IMR-90 (cell line): ENCODE results near the gene RHCE. TPM values are rescaled to one million over a fixed set of nuclear protein-coding genes. Genes with fewer than 3 reads are reported as not detected.

Experiments used
- ATAC-seq: fragments of 200-7000 bp; cut with Tn5 transposase; 2 replicates; pipeline ENCODE4 v1.9.1; 2020; ENCODE audit warnings: low read depth, mild to moderate bottlenecking, moderate library complexity
- BruUV-seq: library from RNA; stranded (reverse); fragments of 400-500 nt; replicated peaks from 2 replicates; lab custom pipeline; 2021; lab: Mats Ljungman, UMichigan
- CTCF ChIA-PET: fragments of 300-600 bp; formaldehyde crosslinking; extraction: SDS; loops from one replicate; lab custom pipeline; 2021; ENCODE audit warnings: antibody characterized with exemption; lab: Yijun Ruan, JAX
- POLR2A ChIA-PET: fragments of 300-600 bp; sonication (Branson Sonifier 250); formaldehyde crosslinking; loops from one replicate; lab custom pipeline; 2022; ENCODE audit warnings: antibody characterized with exemption; ENCODE audit not compliant: unreplicated experiment; lab: Charles Lee
- DNase-seq: peaks from one replicate; pipeline ENCODE4 v3.0.0; 2013
- H2AFZ ChIP-seq: replicated peaks from 2 replicates; pipeline ENCODE3; 2013; ENCODE audit warnings: low read length, mild to moderate bottlenecking; ENCODE audit not compliant: poor library complexity
- H2AK5ac ChIP-seq: 2 replicates; pipeline ENCODE4 v1.6.1; 2013; ENCODE audit warnings: low read depth, low read length, inconsistent platforms
- H2AK9ac ChIP-seq: replicated peaks from 2 replicates; pipeline ENCODE3; 2013; ENCODE audit warnings: mild to moderate bottlenecking, low read depth, low read length, moderate library complexity; ENCODE audit not compliant: poor library complexity
- H2BK120ac ChIP-seq: 2 replicates; pipeline ENCODE4 v1.6.1; 2013; ENCODE audit warnings: low read depth, low read length, inconsistent platforms
- H2BK15ac ChIP-seq: 3 replicates; pipeline ENCODE4 v1.6.1; 2013; ENCODE audit warnings: low read depth, low read length, inconsistent platforms
- H2BK20ac ChIP-seq: 2 replicates; pipeline ENCODE4 v1.6.1; 2013; ENCODE audit warnings: low read depth, mild to moderate bottlenecking, inconsistent platforms, low read length, moderate library complexity
- H2BK5ac ChIP-seq: 2 replicates; pipeline ENCODE4 v1.6.1; 2013; ENCODE audit warnings: mild to moderate bottlenecking, low read depth, low read length, inconsistent platforms; ENCODE audit not compliant: poor library complexity, severe bottlenecking
- H3K14ac ChIP-seq: replicated peaks from 2 replicates; pipeline ENCODE4 v1.6.1; 2013; ENCODE audit warnings: low read depth, low read length, inconsistent platforms
- H3K18ac ChIP-seq: 2 replicates; pipeline ENCODE4 v1.6.1; 2013; ENCODE audit warnings: low read depth, low read length, control low read depth
- H3K23ac ChIP-seq: 2 replicates; pipeline ENCODE4 v1.6.1; 2013; ENCODE audit warnings: low read depth, low read length, inconsistent platforms
- H3K27ac ChIP-seq: 2 replicates; pipeline ENCODE4 v1.5.1; 2013; ENCODE audit warnings: mild to moderate bottlenecking, control low read depth, low read length; ENCODE audit not compliant: insufficient read depth
- H3K27me3 ChIP-seq: 2 replicates; pipeline ENCODE4 v1.6.1; 2013; ENCODE audit warnings: low read length; ENCODE audit not compliant: control insufficient read depth, insufficient read depth
- H3K36me3 ChIP-seq: 2 replicates; pipeline ENCODE4 v1.6.1; 2013; ENCODE audit warnings: low read length, mixed read lengths; ENCODE audit not compliant: control insufficient read depth, insufficient read depth
- H3K4ac ChIP-seq: 2 replicates; pipeline ENCODE4 v1.6.1; 2013; ENCODE audit warnings: low read depth, low read length, inconsistent platforms
- H3K4me1 ChIP-seq: 2 replicates; pipeline ENCODE4 v1.6.1; 2013; ENCODE audit warnings: low read length, mixed read lengths; ENCODE audit not compliant: control insufficient read depth, insufficient read depth
- H3K4me2 ChIP-seq: 2 replicates; pipeline ENCODE4 v1.6.1; 2013; ENCODE audit warnings: low read depth, mild to moderate bottlenecking, control low read depth, low read length, moderate library complexity
- H3K4me3 ChIP-seq: 2 replicates; pipeline ENCODE4 v1.5.1; 2013; ENCODE audit warnings: low read depth, mild to moderate bottlenecking, control low read depth, low read length, moderate library complexity; ENCODE audit not compliant: insufficient read depth
- H3K56ac ChIP-seq: 2 replicates; pipeline ENCODE4 v1.6.1; 2013; ENCODE audit warnings: low read length, inconsistent platforms; ENCODE audit not compliant: insufficient read depth; ENCODE audit errors: extremely low read depth
- H3K79me1 ChIP-seq, 2 experiments: 2 replicates each; pipeline ENCODE4 v1.6.1; 2013; ENCODE audit warnings: low read length in 2 of 2, inconsistent platforms in 1 of 2, low read depth in 1 of 2
- H3K9ac ChIP-seq: 2 replicates; pipeline ENCODE4 v1.6.1; 2013; ENCODE audit warnings: low read depth, low read length, control low read depth
- H3K9me1 ChIP-seq: 2 replicates; pipeline ENCODE4 v1.6.1; 2013; ENCODE audit warnings: low read length, inconsistent platforms; ENCODE audit not compliant: insufficient read depth
- H3K9me3 ChIP-seq: 2 replicates; pipeline ENCODE4 v1.6.1; 2013; ENCODE audit warnings: low read length; ENCODE audit not compliant: control insufficient read depth, insufficient read depth
- H4K20me1 ChIP-seq: 2 replicates; pipeline ENCODE4 v1.6.1; 2013; ENCODE audit warnings: low read length, inconsistent platforms; ENCODE audit not compliant: insufficient read depth
- H4K5ac ChIP-seq: 2 replicates; pipeline ENCODE4 v1.6.1; 2013; ENCODE audit warnings: mild to moderate bottlenecking, low read depth, low read length, control low read depth
- H4K8ac ChIP-seq, 2 experiments: 2 replicates each; pipeline ENCODE4 v1.6.1; 2013; ENCODE audit warnings: low read depth in 2 of 2, low read length in 2 of 2, control low read depth in 1 of 2, inconsistent platforms in 1 of 2
- H4K91ac ChIP-seq: 2 replicates; pipeline ENCODE4 v1.6.1; 2013; ENCODE audit warnings: low read depth, low read length, inconsistent platforms; ENCODE audit not compliant: insufficient read depth
- BHLHE40 ChIP-seq: fragments of 150-350 bp; IDR thresholded peaks from 2 replicates; pipeline ENCODE4 v1.6.1; 2016; ENCODE audit warnings: mild to moderate bottlenecking, low read depth, low read length
- CEBPB ChIP-seq: IDR thresholded peaks from 2 replicates; pipeline ENCODE4 v1.6.1; 2012; ENCODE audit warnings: low read depth, low read length, improper control_type of control experiment
- CHD1 ChIP-seq: IDR thresholded peaks from 2 replicates; pipeline ENCODE4 v1.6.1; 2012; ENCODE audit warnings: low read depth, low read length, improper control_type of control experiment
- FOS ChIP-seq: fragments of 150-350 bp; IDR thresholded peaks from 2 replicates; pipeline ENCODE4 v1.6.1; 2016; ENCODE audit warnings: low read depth, low read length
- MAFK ChIP-seq: IDR thresholded peaks from 2 replicates; pipeline ENCODE4 v1.6.1; 2012; ENCODE audit warnings: low read depth, low read length, improper control_type of control experiment
- MAZ ChIP-seq: IDR thresholded peaks from 2 replicates; pipeline ENCODE4 v1.6.1; 2012; ENCODE audit warnings: low read depth, mild to moderate bottlenecking, low read length, improper control_type of control experiment, moderate library complexity, borderline replicate concordance
- MXI1 ChIP-seq: IDR thresholded peaks from 2 replicates; pipeline ENCODE4 v1.6.1; 2012; ENCODE audit warnings: low read depth, mild to moderate bottlenecking, low read length, moderate library complexity, borderline replicate concordance
- NFE2L2 ChIP-seq: fragments of 150-350 bp; IDR thresholded peaks from 2 replicates; pipeline ENCODE4 v1.6.1; 2016; ENCODE audit warnings: low read depth, mild to moderate bottlenecking, low read length
- POLR2A ChIP-seq: IDR thresholded peaks from 2 replicates; pipeline ENCODE4 v1.6.1; 2012; ENCODE audit warnings: mild to moderate bottlenecking, low read depth, low read length
- RAD21 ChIP-seq: IDR thresholded peaks from 2 replicates; pipeline ENCODE4 v1.6.1; 2012; ENCODE audit warnings: low read length, improper control_type of control experiment
- RCOR1 ChIP-seq: IDR thresholded peaks from 2 replicates; pipeline ENCODE4 v1.6.1; 2012; ENCODE audit warnings: mild to moderate bottlenecking, low read length, improper control_type of control experiment; ENCODE audit not compliant: insufficient replicate concordance
- RFX5 ChIP-seq: IDR thresholded peaks from 2 replicates; pipeline ENCODE4 v1.8.0; 2012; ENCODE audit warnings: low read depth, mild to moderate bottlenecking, low read length, moderate library complexity
- SMC3 ChIP-seq: fragments of 150-350 bp; IDR thresholded peaks from 2 replicates; pipeline ENCODE4 v1.6.1; 2016; ENCODE audit warnings: low read depth, mild to moderate bottlenecking, antibody characterized with exemption, low read length, moderate library complexity
- WGBS, 2 experiments: methylation state at CpG; one replicate each; pipeline versions ENCODE4 v1.1.5 to v1.1.7; 2013; ENCODE audit warnings: missing lambda C conversion rate in 2 of 2; ENCODE audit not compliant: insufficient read length in 1 of 2; ENCODE audit errors: extremely low coverage in 2 of 2; 5-methylcytosine and 5-hydroxymethylcytosine counted together
- dilution Hi-C: fragments of 300-500 bp; cut with HindIII; formaldehyde crosslinking; loops from one replicate; pipeline ENCODE4 v1.14.3; 2018; ENCODE audit warnings: low sequenced_read_pairs; ENCODE audit not compliant: unreplicated experiment
- in situ Hi-C: fragments of 300-500 bp; cut with MboI; formaldehyde crosslinking; loops from 3 replicates; pipeline ENCODE4 v1.14.3; 2019; ENCODE audit warnings: low sequenced_read_pairs, inconsistent platforms, mixed read lengths
- intact Hi-C: fragments of 100-400 bp; cut with micrococcal nuclease; formaldehyde crosslinking; loops from 2 replicates; pipeline ENCODE4 v1.10.0; 2022
- polyA plus RNA-seq, 3 experiments: library from polyadenylated mRNA; depleted of rRNA; stranded (reverse); fragments of >200 nt; gene quantifications; 2 replicates each; pipeline ENCODE4 v1.2.3, GENCODE V29; 2012; ENCODE audit warnings: low replicate concordance in 1 of 3
- total RNA-seq: library from RNA; depleted of rRNA; stranded (reverse); fragments of >200 nt; gene quantifications from 2 replicates; pipeline ENCODE4 v1.2.3, GENCODE V29; 2012
- TF ChIP-seq, protein P1 (sequence below): fragments of 150-350 bp; IDR thresholded peaks from 2 replicates; pipeline ENCODE4 v1.6.1; 2017; ENCODE audit warnings: mild to moderate bottlenecking, antibody characterized with exemption, low read length, low read depth
- TF ChIP-seq, protein P2 (sequence below): conservative IDR thresholded peaks from 2 replicates; pipeline ENCODE4 v1.5.1; 2012; ENCODE audit warnings: mild to moderate bottlenecking, low read depth, low read length, improper control_type of control experiment
- TF ChIP-seq, protein P3 (sequence below): fragments of 150-350 bp; IDR thresholded peaks from 2 replicates; pipeline ENCODE4 v1.6.1; 2016; ENCODE audit warnings: low read depth, mild to moderate bottlenecking, low read length, moderate library complexity, borderline replicate concordance

RHCE gene
- total and polyA plus RNA-seq, 2 of the 4 experiments (the other 2 are of a cell fraction), result 0.54 to 0.62 TPM

DNA sequence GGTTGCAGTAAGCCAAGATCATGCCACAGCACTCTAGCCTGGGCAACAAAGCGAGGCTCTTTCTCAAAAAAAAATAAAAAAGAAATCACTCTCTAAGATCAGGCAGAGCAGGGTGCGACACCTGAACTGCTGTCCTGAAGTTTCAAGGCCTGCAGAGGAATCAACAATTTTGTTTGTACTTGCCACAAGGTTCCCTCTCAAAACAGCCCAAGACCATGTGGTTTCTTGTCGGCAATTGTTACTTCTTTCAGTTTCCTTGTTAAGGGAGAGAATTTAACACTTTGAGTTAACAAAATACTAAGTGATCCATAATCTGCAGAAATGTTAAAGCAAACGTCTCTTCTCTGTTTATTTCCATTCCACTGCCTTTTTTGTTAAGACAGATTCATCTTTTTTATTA, 46.6 kb upstream of the RHCE start:
- H3K9ac ChIP-seq, result no peak overlapping the region
- H3K79me1 ChIP-seq, result peaks cover 28 to 61% of the 10 kb centered on the region in 2 experiments; a peak in 3 of 4 replicates
- no peak overlapping the region for H4K8ac ChIP-seq
- ChIA-PET POLR2A (no interaction called here), CTCF (interaction anchor here (1.1 to 1.6 kb wide), 2 partner anchors 9 to 19 kb away, joined by 3 read pairs; no protein-coding TSS in a partner anchor)
- no peak overlapping the region for H3K27ac ChIP-seq
- H3K18ac ChIP-seq, result no peak overlapping the region
- H2AK5ac ChIP-seq, result no peak overlapping the region
- dilution Hi-C loops, result no loop called here
- TF ChIP-seq BHLHE40, result no peak
- TF ChIP-seq POLR2A, result no peak
- TF ChIP-seq, protein P1, sequence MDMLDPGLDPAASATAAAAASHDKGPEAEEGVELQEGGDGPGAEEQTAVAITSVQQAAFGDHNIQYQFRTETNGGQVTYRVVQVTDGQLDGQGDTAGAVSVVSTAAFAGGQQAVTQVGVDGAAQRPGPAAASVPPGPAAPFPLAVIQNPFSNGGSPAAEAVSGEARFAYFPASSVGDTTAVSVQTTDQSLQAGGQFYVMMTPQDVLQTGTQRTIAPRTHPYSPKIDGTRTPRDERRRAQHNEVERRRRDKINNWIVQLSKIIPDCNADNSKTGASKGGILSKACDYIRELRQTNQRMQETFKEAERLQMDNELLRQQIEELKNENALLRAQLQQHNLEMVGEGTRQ, result no peak
- no peak for TF ChIP-seq NFE2L2
- TF ChIP-seq MAFK, result no peak
- TF ChIP-seq RFX5, result no peak
- no peak for TF ChIP-seq RAD21
- TF ChIP-seq MAZ, result no peak
- TF ChIP-seq, protein P2, sequence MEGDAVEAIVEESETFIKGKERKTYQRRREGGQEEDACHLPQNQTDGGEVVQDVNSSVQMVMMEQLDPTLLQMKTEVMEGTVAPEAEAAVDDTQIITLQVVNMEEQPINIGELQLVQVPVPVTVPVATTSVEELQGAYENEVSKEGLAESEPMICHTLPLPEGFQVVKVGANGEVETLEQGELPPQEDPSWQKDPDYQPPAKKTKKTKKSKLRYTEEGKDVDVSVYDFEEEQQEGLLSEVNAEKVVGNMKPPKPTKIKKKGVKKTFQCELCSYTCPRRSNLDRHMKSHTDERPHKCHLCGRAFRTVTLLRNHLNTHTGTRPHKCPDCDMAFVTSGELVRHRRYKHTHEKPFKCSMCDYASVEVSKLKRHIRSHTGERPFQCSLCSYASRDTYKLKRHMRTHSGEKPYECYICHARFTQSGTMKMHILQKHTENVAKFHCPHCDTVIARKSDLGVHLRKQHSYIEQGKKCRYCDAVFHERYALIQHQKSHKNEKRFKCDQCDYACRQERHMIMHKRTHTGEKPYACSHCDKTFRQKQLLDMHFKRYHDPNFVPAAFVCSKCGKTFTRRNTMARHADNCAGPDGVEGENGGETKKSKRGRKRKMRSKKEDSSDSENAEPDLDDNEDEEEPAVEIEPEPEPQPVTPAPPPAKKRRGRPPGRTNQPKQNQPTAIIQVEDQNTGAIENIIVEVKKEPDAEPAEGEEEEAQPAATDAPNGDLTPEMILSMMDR, result no peak
- no peak for TF ChIP-seq RCOR1
- TF ChIP-seq CEBPB, result no peak
- no peak for TF ChIP-seq SMC3
- no peak for TF ChIP-seq MXI1
- TF ChIP-seq CHD1, result no peak
- TF ChIP-seq FOS, result no peak
- TF ChIP-seq, protein P3, sequence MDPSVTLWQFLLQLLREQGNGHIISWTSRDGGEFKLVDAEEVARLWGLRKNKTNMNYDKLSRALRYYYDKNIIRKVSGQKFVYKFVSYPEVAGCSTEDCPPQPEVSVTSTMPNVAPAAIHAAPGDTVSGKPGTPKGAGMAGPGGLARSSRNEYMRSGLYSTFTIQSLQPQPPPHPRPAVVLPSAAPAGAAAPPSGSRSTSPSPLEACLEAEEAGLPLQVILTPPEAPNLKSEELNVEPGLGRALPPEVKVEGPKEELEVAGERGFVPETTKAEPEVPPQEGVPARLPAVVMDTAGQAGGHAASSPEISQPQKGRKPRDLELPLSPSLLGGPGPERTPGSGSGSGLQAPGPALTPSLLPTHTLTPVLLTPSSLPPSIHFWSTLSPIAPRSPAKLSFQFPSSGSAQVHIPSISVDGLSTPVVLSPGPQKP, result no peak
- BruUV-seq, result no TSS peak
- no peak overlapping the region for H3K56ac ChIP-seq
- no peaks in the 10 kb centered on the region for H3K27me3 ChIP-seq
- H3K4ac ChIP-seq, result no peak overlapping the region
- H3K14ac ChIP-seq, result no peak overlapping the region
- H3K4me2 ChIP-seq, result no peak overlapping the region
- ATAC-seq, result no peak
- H3K4me1 ChIP-seq, result peaks cover 4% of the 10 kb centered on the region; the same call in 1 of the 2 replicates
- peaks cover 3% of the 10 kb centered on the region; the same call in 1 of the 2 replicates for H4K20me1 ChIP-seq
- H2BK15ac ChIP-seq, result no peak overlapping the region
- no peak overlapping the region for H2AK9ac ChIP-seq
- H2BK20ac ChIP-seq, result no peak overlapping the region
- H2BK5ac ChIP-seq, result no peak overlapping the region
- no peak overlapping the region for H2BK120ac ChIP-seq
- intact Hi-C loops, result no loop called here
- no peak overlapping the region for H3K4me3 ChIP-seq
- no peak overlapping the region for H3K23ac ChIP-seq
- no peaks in the 10 kb centered on the region for H3K9me3 ChIP-seq
- DNase-seq, result no peak
- no peaks in the 10 kb centered on the region; the same call in 1 of the 2 replicates for H3K36me3 ChIP-seq
- peaks cover 4% of the 10 kb centered on the region; the same call in 1 of the 2 replicates for H3K9me1 ChIP-seq
- WGBS, 2 experiments, result no CpG with 5 or more reads among the region's 4 CpGs
- in situ Hi-C loops, result no loop called here
- no peak overlapping the region for H4K91ac ChIP-seq
- no peak overlapping the region for H4K5ac ChIP-seq
- H2AFZ ChIP-seq, result no peak overlapping the region
